Activated T-cell treated with anti-CD3 and anti-CD28 coated beads for 1 hour (primary cell): ENCODE measurements around the gene SOS1.
"Not testable (repeated sequence)": the region's sequence is repeated elsewhere in the genome, so short reads cannot be mapped to it uniquely, and the experiment has no call there.

Source experiments
- DNase-seq: peaks from one replicate; pipeline ENCODE4 v3.0.0-alpha.2; 2020; ENCODE audit warnings: low read depth

Gene SOS1

GRCh38 chr2:39138837-39139211 is 18.0 kb upstream of the SOS1 start:
- DNase-seq, result no peak

GRCh38 chr2:39138187-39138836 is 17.5 kb upstream of the SOS1 start:
- not testable (repeated sequence) for DNase-seq

DNA sequence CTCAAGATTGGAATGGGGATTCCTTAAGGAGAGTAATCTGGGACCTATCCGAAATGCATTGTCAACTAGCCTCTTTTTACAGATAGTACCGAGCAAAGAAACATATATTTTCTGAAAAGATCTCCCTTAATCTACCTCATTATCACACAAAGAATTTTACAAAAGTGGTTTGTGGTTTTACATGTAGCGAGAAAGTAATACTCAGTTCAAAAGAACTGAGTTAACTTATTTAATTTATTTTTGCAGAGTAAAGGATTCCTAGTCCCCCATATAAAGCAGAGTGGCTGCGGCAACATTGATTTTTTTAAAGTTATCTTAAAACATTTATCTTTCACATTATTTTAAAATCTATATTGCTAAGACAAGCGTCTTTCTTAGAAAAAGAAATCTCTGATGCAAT is 15.9 kb upstream of the SOS1 start:
- DNase-seq, result no peak

DNA sequence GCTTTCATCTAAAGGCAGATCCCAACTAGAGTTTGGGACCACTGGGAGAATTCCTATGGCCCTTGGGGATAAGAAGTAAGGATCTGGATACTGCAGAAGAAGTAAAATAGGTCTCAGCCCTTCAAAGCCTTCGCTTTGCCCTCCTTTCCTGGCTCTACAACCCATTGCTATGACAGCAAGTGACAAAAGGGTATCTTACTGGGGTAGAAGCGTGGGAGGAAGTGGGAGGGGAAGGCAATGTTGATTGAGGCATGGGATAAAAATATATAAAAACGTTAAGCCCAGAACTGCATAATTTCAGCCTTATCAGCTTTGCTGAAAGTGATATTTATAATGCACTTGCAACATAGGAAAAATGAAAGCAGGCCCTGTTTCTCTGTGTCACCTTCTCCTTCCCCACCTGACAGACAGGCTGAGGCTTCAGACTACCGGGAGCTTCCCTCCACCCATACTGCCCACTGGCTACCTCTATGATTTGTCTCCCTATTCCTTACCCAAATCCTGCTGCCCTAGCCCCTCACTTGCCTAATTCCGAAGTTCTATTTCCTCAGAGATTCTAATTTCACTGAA is 14.9 kb upstream of the SOS1 start:
- DNase-seq, result no peak

- DNase-seq, result no peak
Measured at GRCh38 chr2:39133215-39133851, 12.5 kb upstream of the SOS1 start.

DNA sequence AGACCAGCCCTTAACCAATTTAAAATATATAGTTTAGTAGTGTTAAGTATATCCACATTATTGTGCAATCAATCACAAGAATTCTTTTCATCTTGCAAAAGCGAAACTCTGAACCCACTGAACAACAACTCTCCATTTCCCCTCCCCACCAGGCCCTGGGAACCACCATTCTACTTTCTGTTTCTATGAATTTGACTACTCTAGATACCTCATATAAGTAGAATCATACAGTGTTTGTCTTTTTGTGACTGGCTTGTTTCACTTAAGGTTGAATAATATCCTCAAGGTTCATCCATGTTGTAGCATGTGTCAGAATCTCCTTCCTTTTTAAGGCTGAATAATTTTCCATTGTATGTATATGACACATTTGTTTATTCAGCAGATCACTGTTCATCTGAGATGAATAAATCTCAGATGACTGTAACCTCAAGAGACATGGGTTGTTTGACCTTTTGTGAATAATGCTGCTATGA is 8.1 kb upstream of the SOS1 start:
- peak; percentile 14 for DNase-seq

- peak; percentile 17 for DNase-seq
Measured at GRCh38 chr2:39127973-39128372, 7.1 kb upstream of the SOS1 start.

DNA sequence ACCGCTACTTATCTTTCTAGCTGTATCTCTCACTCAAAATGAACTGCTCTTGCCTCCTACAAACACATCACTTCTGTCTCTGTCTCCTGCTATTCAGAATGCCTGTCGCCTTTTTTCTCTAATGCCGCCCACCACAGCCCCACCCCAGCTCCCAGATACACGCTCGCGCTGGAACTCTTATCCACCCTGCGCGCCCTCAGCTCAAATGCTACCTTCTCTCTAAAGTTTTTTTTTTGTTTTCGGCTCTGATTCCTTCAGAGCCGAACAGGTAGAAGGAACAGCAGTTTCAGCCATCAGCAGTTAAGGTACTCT is 3.9 kb upstream of the SOS1 start:
- peak; percentile 7 for DNase-seq

DNA sequence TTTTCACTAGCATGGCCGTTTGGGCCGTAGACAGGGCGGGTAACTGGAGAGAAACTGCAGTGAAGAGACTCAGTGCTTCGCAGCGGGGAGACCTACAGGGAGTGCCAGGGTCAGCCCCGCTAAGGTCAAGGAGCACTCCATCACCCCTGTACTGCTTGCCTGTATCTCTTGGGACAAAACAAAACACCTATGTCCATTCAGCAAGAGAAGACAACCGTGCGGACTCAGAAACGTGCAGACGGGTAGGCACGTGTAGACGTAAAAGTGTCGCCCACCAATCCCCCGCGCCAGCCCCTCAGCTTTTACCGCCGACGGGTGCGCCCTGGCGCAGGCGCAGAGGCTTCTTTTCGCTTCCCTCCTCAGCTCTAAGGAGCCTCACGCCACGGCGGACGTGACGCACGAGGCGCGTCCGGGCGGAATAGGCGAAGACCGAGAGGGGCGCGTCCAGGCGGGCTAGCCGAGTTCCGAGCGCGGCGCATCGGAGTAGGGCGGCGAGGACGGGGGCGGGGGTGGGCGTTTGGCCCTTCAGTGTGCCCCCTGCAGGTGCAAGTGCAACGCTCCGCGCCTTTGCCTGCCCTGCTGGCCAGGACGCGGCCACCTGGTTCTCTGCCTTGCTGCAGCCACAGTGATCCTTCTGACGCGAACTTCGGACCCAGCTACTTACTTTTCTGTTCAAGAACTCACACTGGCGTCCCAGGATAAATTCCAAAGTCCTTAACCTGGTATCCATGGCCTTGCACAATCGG is 3.3 kb upstream of the SOS1 start:
- DNase-seq, result peak; percentile 91

DNA sequence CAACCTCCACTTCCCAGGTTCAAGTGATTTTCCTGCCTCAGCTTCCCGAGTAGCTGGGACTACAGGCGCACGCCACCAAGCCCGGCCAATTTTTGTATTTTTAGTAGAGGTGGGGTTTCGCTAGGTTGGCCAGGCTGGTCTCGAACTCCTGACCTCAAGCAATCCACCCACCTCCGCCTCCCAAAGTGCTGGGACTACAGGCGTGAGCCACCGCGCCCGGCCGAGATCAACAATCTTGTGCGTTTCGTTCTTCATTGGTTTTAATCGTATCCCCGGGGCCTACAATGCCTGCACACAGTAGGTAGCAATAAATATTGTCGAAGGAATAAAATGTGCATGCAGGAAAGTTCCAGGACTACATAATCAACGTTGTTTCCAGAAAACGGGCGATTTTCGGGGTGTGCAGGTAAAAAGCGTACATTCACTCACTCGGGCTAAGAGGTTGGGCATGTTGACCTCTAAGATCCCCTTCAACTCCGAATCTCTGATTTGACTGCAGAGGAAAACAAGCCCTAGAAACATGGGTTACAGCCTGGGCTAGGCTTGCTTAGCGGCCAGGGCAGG is 2.7 kb upstream of the SOS1 start:
- no peak for DNase-seq

- no peak for DNase-seq
Measured at GRCh38 chr2:39121523-39122063, 742 bp upstream of the SOS1 start.

GRCh38 chr2:39120521-39120770 is 405 bp downstream of the SOS1 start:
- DNase-seq, result no peak

GRCh38 chr2:39119732-39120520 is 925 bp downstream of the SOS1 start:
- peak; percentile 52 for DNase-seq

GRCh38 chr2:39118786-39119499 is 1.9 kb downstream of the SOS1 start:
- no peak for DNase-seq

DNA sequence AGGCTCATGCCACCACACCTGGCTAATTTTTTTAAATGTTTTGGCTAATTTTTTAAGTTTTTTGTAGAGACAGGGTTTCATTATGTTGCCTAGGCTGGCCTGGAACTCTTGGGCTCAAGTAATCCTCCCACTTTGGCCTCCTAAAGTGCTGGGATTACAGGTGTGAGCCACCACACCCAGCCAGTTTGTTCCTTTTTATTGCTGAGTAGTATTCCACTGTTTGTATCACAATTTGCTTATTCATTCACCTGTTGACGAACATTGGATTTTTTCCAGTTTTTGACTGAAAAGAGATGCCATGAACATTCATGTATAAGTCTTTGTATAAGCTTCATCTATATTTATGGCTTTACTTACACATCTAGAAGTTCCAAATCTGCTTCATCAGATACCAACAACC is 5.3 kb downstream of the SOS1 start:
- no peak for DNase-seq

DNA sequence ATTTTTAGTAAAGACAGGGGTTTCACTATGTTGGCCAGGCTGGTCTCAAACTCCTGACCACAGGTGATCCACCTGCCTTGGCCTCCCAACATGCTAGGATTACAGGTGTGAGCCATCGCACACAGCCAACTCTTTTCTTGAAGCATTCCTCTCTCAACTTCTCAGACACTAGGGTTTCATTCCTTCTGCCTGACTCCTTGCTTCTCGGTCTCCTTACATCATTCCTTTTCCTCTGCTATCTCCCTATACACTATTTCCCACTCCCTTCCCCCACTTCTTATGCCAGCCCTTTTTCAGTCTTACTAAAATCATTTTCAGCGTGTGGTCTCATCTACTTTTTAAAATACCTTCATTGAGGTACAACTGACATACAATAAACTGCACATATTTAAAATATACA is 6.1 kb downstream of the SOS1 start:
- DNase-seq, result no peak

- no peak for DNase-seq
Measured at GRCh38 chr2:39109537-39109936, 11.3 kb downstream of the SOS1 start.

- no peak for DNase-seq
Measured at GRCh38 chr2:39108377-39108776, 12.5 kb downstream of the SOS1 start.

DNA sequence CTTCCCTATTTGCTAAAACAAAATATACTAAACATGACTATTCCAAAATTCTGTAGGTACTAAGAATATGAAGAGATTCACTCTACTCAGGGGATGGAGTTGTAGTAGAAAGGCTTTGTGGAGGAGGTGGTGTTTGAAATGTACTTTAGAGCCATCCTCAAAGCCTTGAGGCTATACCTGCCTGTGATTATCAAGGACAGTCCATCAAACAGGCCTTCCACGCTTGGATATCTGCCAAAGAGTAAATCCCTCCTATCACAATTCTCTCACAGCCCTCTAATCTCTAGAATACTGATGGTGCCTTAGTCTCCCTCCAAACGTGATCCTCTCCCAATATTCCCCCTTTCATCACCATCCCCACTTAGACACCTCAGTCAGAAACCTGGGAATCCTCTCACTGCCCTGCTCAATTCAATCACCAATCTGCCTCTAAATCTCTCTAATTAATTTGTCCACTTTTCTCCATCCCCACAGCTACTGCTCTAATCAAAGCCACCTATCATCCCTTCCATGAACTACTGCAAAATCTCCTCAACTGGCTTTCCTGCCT is 13.1 kb downstream of the SOS1 start:
- no peak for DNase-seq

DNA sequence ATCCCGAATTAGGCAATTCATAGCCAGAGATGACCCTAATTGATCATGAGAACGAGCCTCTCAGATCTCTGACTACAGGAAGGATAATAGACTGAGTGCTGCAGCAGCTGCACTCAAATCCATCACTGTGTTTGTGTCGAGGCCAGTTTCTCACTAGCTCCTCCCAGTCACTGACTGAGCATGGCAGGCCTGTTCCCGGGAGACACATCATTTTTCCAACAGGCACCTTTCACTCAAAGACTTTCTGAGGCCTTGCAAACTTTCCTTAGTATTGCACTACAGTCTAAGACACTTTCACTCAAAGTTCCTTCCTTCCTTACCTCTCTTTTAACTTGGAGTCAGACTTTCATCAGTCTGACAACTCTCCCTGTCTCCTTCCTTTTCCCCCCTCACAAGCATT is 13.7 kb downstream of the SOS1 start:
- no peak for DNase-seq
